ENCODE data around the gene ST6GAL1.

- TF ChIP-seq CTCF (IDR thresholded peaks at IDR 0.05) (no peak), POLR2A (IDR thresholded peaks at IDR 0.05) (no peak), POLR2AphosphoS5 (IDR thresholded peaks at IDR 0.05) (no peak), EP300 (IDR thresholded peaks at IDR 0.05) (no peak)
Measured at GRCh38 chr3:187041362-187042307, 111.3 kb downstream of the ST6GAL1 start.
